ENCODE results near the gene RHOF.

- TF ChIP-seq EZH2 (IDR thresholded peaks at IDR 0.05; ENCODE audit: insufficient read depth, poor library complexity, severe bottlenecking), result no peak
- TF ChIP-seq EZH2phosphoT487 (IDR thresholded peaks at IDR 0.05; ENCODE audit: insufficient read depth, low read depth), result no peak
These were observed 27.0 kb downstream of the RHOF start for GRCh38 chr12:121766290-121767039.
